Middle frontal gyrus (tissue), 1 donor: ENCODE results near the gene TMEM126B.
"Not testable (repeated sequence)": the region's sequence is repeated elsewhere in the genome, so short reads cannot be mapped to it uniquely, and the experiment has no call there.

Source experiments
- DNase-seq: peaks from one replicate; pipeline ENCODE4 v3.0.0-alpha.2; 2015; ENCODE audit warnings: low spot score; ENCODE audit errors: extremely low spot score

The TMEM126B gene

GRCh38 chr11:85647604-85648299 is 19.4 kb downstream of the TMEM126B start, which contains the start of gene TMEM126A:
TMEM126A (plus strand) TSS chr11:85647967; CDS start chr11:85650256, 2,289 bp downstream.
- DNase-seq: peak; percentile 90

DNA sequence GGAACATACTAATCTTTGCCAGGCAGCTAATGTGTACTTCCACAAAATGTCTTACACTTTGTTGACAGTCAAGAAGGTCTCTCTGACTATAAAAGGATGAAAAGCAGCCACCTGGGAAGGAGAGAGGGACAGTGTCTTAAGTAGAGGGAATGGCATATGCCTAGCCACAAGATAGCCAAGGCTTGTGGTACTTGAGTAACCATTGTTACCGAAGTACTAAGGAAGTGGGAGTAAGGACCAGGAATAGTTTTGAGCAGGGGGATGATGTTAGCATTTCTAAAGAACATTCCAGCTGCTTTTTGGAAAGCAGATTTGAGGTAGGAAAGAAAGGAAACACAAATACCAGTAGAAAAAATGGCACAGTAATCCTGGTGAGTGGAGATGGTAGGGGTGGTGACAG is 22.7 kb downstream of the TMEM126B start:
- no peak for DNase-seq

DNA sequence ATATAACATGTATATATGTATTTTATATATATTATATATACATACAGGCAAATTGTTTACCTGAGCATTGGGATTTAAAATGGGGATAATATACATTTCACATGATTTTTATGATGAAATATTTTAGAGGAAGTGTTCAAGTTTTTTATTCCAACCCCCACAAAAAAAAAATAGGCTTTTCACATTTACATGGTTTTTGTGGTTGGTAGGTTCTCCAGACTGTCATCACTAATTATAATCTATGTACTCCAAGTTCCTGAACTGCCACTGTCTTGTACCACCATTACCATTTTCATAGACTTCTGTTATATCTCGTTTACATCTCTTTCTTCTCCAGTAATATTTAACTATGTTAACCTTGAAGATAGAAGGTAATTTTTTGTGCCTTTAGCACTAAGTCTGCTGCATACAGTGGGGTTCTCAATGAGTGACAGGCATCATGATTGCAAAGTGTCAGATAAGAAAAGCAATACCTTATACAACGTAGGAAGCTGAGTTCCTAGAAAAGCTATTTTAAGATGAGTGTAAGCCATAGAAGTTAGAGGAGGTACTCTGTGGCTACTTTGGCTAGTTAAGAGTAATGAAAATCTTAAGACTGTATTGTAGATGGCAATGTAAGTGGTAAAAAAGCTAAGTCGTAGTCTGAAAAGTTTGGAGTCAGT is 24.5 kb downstream of the TMEM126B start:
- no peak for DNase-seq

DNA sequence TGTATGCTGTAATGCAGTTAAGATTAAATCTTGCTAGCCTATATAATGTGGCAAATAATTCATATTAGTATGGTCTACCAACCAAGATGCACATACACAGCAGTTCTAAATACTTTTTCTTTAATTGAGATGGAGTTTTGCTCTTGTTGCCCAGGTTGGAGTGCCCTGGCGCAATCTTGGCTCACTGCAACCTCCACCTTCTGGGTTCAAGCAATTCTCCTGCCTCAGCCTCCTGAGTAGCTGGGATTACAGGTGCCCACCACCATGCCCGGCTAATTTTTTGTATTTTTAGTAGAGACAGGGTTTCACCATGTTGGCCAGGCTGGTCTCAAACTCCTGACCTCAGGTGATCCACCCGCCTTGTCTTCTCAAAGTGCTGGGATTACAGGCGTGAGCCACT is 25.9 kb downstream of the TMEM126B start:
- DNase-seq: not testable (repeated sequence)

GRCh38 chr11:85656777-85657176 is 28.4 kb downstream of the TMEM126B start:
- no peak for DNase-seq

DNA sequence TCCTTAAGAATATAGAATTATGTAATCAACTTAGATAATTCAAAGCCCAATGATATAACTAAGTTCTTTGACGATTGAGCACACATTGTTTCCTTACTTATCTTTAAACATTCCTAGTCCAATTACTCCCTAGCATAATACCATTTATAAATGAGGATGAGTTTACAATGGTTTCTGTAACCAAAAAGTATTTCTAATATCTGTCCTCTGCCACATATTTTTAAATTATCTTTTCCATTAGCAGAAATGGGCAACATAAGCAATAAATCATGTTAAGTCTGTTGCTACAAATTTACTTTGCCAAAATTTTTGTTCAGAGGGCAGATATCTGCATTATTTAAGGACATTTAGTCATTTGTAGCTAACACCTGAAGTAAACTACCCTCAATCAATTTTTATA is 29.8 kb downstream of the TMEM126B start:
- DNase-seq: no peak

DNA sequence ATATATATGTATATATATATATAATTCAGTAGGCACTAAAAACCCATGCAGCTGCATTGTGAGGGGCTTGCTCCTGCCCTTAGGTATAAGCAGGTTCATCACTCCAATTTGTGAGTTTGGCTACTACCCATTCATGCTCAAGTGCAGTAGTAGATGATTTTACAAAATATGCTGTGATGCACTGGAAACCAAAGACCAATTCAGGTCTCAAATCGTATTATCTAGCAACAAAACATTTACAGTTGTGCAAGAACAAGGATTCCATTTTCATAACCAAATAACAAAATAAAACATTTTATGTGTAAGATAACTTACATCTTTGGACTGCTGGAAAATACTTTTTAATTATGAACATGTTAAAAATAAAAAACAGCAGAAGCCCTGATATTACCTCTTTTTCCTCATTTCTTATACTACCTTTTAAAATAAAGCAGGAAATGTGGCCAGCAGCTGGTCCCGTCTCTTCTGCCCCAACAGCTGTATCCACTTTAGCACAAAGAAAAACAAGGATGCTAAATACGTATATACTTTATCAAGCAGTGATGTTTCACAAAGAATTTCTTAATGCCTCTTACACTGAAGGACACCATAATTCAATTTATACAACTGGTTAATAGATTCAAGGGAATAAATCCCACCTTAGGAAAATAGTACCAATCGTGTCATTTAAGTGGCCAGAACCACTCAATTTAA is 33.7 kb downstream of the TMEM126B start:
- DNase-seq: no peak

DNA sequence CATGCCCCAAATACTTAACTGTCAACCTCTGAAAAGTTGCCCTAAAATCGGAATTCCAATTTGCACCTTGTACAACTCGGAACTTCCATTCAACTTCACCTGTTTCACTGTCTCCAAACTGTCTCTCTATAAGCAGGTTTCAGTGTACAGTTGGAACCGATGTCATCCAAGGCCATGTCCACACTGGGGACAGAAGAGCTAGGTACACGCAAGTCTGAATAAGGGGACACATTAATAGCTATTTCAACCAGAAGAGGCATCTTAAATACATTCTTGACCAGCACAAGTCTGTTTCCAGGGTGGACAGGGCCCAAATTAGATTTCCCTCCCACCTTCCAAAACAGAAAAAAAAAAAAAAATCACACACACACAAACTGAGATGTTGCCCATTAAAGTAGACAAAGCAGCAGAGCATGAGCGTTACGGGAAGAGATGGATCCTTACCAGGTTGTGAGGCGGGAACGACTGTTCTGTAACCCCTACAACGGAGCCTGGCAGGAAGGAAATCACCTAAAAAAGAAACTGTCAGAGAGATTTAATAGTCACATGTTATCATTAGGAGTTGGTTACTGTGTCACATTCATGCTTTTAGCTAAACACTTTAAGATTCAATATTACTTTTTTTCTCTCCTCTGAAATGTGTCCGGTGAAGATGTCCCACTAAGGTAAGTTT is 34.8 kb downstream of the TMEM126B start:
- DNase-seq: no peak

DNA sequence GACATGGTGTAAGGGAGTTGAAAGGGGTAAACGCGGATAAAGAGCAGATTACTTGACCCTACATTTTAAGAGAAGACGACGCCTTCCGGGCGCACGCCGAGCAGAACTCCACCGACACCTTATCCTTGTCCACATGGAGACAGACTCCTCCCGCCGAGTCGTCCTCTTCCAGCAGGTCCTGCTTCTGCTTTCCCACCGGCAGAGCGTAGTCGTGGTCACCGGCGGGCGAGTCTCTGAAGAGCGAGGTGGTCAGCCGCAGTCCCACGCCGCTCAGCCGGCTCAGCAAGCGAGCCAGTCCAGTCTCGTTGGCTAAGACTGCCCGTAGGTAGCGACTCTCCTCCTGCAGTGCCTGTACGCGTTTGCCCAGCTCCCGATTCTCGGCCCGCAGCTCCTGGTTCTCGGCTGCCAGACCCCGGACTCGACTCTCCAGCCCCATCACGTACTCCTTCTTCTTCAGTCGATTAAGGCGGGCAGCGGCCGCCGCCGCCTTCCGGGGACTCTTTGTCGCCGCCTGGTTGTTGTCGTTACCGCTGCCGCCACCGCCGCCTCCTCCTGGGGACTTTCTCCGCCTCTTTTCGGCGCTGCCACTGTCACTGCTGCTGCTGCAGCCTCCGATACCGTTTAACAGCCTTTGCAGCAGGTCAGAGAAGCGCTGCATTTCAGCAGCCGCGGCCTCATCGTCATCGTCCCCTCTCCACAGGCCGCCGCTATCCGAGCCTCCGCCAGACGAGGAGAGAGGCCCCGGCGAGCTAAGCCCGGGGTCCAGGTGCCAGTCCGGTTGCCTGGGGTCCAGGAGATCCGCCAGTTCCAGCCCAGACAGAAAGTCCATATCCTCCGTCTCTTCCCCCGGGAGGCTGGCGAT is 35.6 kb downstream of the TMEM126B start:
- peak; percentile 70 for DNase-seq

DNA sequence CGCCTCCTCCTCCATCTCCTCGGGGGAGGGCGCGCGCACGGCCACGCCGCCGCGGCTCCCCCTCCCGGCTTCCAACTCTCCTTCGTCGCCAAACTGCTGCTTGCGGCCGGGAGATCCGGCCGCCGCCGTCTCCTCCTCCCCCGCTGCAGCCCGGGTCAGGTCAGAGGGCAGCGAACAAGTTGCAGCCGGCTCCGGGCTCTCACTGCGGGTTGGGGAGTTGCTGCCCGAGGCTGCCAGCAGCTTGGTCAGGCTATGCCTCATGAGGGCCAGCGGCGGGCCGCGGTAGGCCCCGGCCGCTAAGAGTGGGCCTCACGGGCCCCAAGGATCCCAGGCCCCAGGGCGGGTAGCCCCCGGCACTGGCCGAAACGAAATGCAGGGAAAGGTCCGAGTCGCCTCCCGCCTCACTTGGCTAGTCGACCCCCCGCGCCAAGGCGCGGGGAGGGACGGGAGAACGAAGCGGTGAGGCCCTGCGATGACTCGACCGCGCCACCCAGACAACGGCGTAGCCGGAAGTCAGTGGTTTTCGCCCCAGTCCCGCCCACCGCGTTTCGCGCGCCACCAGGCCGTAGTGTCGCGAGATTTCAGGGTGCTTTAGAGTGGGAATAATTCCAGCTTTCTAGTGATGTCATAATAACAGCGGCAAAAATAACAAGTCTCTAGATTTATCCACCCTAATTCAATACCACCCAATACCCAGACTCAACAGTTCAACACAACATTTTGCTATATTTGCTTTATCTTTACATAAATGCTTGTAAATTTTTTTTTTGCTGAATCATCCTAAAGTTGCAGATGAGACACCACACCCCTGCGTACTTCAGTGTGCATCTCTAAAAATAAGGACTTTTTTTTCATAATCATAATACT is 36.5 kb downstream of the TMEM126B start, which contains the start of gene CREBZF:
TSS of gene CREBZF (minus strand) at position 515 of the 867 bp plus-strand sequence. CDS start at position 261, 254 bp downstream.
- DNase-seq: peak; percentile 94

GRCh38 chr11:85665733-85666132 is 37.3 kb downstream of the TMEM126B start:
- no peak for DNase-seq

DNA sequence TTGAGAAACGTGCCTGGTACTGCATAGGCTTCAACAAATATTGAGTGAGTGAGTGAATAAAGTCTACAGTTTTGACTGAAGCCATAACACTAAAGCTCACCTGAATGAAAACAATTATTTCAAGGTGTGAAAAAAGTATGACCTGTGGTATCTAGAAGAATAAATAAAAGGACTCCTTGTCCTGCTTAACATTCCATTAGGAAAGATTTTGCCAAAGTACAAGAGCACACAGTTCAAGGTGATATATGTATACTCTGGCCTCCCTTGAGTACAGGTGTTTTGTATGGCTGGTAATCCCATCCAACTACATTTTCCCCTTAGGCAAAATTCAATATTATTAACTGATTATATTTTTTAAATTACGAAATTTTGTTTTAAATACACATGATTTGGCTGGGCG is 38.3 kb downstream of the TMEM126B start:
- DNase-seq: no peak

DNA sequence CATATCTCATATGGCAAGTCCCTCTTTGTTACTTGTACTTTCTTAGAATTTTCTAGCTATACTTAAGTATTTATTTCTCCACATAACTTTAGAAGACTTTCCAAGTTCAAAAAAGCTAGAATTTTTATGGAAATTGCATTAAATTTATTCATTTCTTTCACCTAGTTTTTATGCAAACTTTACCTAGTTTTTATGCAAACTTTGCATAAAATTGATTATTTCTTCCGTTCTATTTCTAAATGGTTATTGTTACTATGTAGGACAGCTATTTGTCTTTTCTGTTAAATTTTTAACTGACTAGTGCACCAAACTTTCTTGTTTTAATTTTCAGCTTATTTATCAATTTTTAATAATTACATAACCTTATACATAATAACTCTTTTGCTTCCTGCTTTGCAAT is 39.8 kb downstream of the TMEM126B start:
- DNase-seq: no peak

DNA sequence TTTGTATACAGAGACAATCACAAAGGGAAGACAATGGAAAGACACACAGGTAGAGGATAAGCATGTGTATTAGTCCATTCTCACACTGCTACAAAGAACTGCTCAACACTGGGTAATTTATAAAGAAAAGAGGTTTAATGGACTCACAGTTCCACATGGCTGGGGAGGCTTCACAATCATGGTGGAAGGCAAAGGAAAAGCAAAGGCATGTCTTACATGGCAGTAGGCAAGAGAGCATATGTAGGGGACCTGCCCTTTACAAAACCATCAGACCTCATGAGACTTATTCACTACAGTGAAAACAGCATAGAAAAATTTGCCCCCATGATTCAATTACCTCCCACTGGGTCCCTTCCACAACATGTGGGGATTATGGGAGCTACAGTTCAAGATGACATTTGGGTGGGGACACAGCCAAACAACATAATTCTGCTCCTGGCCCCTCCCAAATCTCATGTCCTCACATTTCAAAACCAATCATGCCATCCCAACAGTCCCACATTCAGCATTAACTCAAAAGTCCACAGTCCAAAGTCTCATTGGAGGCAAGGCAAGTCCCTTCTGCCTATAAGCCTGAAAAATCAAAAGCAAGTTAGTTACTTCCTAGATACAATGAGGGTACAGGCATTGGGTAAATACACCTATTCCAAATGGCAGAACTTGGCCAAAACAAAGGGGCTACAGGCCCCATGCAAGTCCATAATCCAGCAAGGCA is 42.7 kb downstream of the TMEM126B start:
- DNase-seq: not testable (repeated sequence)

GRCh38 chr11:85672105-85672902 is 43.9 kb downstream of the TMEM126B start:
- no peak for DNase-seq

GRCh38 chr11:85673393-85673792 is 45.0 kb downstream of the TMEM126B start:
- DNase-seq: no peak

DNA sequence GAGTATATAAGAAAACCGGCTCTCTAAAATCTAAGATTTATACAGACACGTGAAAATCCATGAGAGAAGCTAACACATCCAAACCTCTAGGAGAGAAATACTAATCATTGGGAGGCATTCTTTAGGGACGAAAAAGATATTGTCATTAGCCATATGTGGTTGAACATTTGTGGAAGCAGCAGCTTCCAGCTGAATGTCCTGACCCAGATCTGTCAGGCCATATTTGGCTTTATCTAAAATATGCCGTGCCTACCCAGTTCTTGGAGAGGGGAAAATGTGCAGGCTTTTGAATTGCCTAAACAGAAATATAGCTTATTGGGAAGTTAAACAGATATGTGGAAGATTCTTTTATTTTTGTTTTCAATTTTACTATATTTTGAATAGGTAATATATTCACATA is 51.2 kb downstream of the TMEM126B start:
- DNase-seq: no peak

- DNase-seq: no peak
Observed at GRCh38 chr11:85680897-85681296, 52.5 kb downstream of the TMEM126B start.
